GM21423 (cell line): ENCODE measurements around the gene HOXB2.

Source experiments
- ATAC-seq: cut with Tn5 transposase; IDR thresholded peaks from one replicate; pipeline ENCODE4 v1.9.1; 2021; ENCODE audit warnings: mild to moderate bottlenecking, moderate library complexity; ENCODE audit not compliant: unreplicated experiment

The HOXB2 gene

DNA sequence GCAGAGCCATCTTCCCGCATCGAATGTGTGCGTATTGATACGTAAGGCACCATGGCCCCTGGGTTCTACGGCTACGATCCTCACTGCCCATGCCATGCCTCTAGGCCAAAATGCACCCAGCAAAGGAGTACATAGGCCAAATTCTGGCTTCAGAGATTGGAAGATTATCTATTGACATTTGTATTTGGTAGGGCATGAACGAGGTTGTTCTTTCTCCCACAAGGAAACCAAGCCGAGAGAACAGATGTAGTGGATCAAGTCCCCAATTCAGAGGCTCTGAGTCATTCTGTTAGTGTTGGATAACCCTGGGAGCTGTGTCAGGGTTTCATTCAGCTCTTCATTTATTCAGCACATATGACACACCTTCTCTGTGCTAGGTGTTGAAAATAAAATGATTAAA is 50.6 kb downstream of the HOXB2 start:
- no peak for ATAC-seq
